ENCODE results near the gene DEFB119. TPM values are rescaled to one million over a fixed set of nuclear protein-coding genes. Genes with fewer than 3 reads are reported as not detected.
"Not testable (repeated sequence)": the region's sequence is repeated elsewhere in the genome, so short reads cannot be mapped to it uniquely, and the experiment has no call there.

Gene DEFB119, protein sequence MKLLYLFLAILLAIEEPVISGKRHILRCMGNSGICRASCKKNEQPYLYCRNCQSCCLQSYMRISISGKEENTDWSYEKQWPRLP
- not detected for total RNA-seq (2021; fragmentation: NEBNext Ultra II Directional; extraction: Animal tissue kit (Norgen Biotek cat#: 25700))
- long read RNA-seq, result 0 reads

- Mint-ChIP-seq H3K27ac (no peak within 1 kb of the TSS), H3K9me3 (no peaks in the 10 kb centered on the region), H3K27me3 (ENCODE audit: insufficient read depth) (peaks cover 16% of the 10 kb centered on the region), H3K4me3 (no peak within 1 kb of the TSS), H3K4me1 (ENCODE audit: low read depth) (no peaks in the 10 kb centered on the region), H3K36me3 (ENCODE audit: low read depth) (no peaks in the 10 kb centered on the region)
- DNase-seq, result no peak
- TF ChIP-seq CTCF (IDR thresholded peaks at IDR 0.05), result no peak
Observed at GRCh38 chr20:31390490-31390889, at the start of gene DEFB119. Gene DEFB119 (minus strand): TSS chr20:31390590. CDS start chr20:31390483, 107 bp downstream.

- Mint-ChIP-seq H3K27me3 (ENCODE audit: insufficient read depth) (peaks cover 11% of the 10 kb centered on the region), H3K27ac (no peak overlapping the region), H3K36me3 (ENCODE audit: low read depth) (no peaks in the 10 kb centered on the region), H3K4me3 (no peak overlapping the region), H3K4me1 (ENCODE audit: low read depth) (no peaks in the 10 kb centered on the region), H3K9me3 (no peaks in the 10 kb centered on the region)
- TF ChIP-seq CTCF (IDR thresholded peaks at IDR 0.05), result no peak
- no peak for DNase-seq
Observed at GRCh38 chr20:31430568-31431115, 40.3 kb upstream of the DEFB119 start.

GRCh38 chr20:31427576-31427975 is 37.2 kb upstream of the DEFB119 start:
- not testable (repeated sequence) for DNase-seq

DNA sequence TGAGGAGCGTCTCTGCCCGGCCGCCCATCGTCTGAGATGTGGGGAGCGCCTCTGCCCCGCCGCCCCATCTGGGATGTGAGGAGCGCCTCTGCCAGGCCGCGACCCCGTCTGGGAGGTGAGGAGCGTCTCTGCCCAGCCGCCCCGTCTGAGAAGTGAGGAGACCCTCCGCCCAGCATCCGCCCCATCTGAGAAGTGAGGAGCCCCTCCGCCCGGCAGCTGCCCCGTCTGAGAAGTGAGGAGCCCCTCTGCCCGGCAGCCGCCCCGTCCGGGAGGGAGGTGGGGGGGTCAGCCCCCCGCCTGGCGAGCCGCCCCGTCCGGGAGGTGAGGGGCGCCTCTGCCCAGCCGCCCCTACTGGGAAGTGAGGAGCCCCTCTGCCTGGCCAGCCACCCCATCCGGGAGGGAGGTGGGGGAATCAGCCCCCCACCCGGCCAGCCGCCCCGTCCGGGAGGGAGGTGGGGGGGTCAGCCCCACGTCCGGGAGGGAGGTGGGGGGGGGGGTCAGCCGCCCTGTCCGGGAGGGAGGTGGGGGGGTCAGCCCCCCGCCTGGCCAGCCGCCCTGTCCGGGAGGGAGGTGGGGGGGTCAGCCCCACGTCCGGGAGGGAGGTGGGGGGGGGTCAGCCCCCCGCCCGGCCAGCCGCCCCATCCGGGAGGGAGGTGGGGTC is 36.6 kb upstream of the DEFB119 start:
- H3K36me3 Mint-ChIP-seq (ENCODE audit: low read depth); H3K27me3 Mint-ChIP-seq (ENCODE audit: insufficient read depth); H3K4me1 Mint-ChIP-seq (ENCODE audit: low read depth); H3K4me3 Mint-ChIP-seq; DNase-seq; H3K9me3 Mint-ChIP-seq; H3K27ac Mint-ChIP-seq: not testable (repeated sequence)

More at GRCh38 chr20:31427576-31427975, 37.2 kb upstream of the DEFB119 start:
- not testable (repeated sequence) for H3K4me1 Mint-ChIP-seq (ENCODE audit: low read depth); H3K4me3 Mint-ChIP-seq; H3K27me3 Mint-ChIP-seq (ENCODE audit: insufficient read depth); H3K27ac Mint-ChIP-seq; H3K36me3 Mint-ChIP-seq (ENCODE audit: low read depth); H3K9me3 Mint-ChIP-seq

DNA sequence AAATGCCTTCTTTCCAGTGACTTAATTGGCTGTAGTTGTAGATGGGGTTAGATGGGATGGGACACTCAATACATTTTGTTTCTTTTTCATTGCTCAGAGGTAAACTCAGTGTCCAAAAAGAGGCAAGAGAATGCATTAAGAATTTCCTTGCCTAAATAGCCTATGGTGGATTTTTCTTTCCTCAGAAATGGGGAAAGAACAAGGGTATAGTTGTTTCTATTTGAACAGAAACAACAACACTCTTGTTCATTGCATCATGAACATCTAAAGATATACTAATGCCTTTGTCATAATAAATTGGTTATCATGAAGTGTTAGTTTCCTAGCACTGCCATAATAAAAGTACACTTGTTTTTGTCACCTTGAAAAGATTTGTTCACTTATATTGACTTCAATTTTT is 35.4 kb upstream of the DEFB119 start:
- Mint-ChIP-seq H3K4me3 (no peak overlapping the region), H3K36me3 (ENCODE audit: low read depth) (no peaks in the 10 kb centered on the region), H3K9me3 (no peaks in the 10 kb centered on the region), H3K27me3 (ENCODE audit: insufficient read depth) (peaks cover 9% of the 10 kb centered on the region), H3K4me1 (ENCODE audit: low read depth) (no peaks in the 10 kb centered on the region), H3K27ac (no peak overlapping the region)
- no peak for DNase-seq
- TF ChIP-seq CTCF (IDR thresholded peaks at IDR 0.05), result no peak

- TF ChIP-seq CTCF (IDR thresholded peaks at IDR 0.05), result no peak
- Mint-ChIP-seq H3K27me3 (ENCODE audit: insufficient read depth) (peaks cover 4% of the 10 kb centered on the region), H3K27ac (no peak overlapping the region), H3K4me3 (no peak overlapping the region), H3K36me3 (ENCODE audit: low read depth) (no peaks in the 10 kb centered on the region), H3K9me3 (no peaks in the 10 kb centered on the region), H3K4me1 (ENCODE audit: low read depth) (no peaks in the 10 kb centered on the region)
- no peak for DNase-seq
Observed at GRCh38 chr20:31418307-31418706, 27.9 kb upstream of the DEFB119 start.

All from HFFc6 (cell line).